ENCODE measurements around the gene PDZD7.
A peak's percentile ranks its signal among the peaks of the same experiment; 100 is the strongest.

Gene PDZD7

DNA sequence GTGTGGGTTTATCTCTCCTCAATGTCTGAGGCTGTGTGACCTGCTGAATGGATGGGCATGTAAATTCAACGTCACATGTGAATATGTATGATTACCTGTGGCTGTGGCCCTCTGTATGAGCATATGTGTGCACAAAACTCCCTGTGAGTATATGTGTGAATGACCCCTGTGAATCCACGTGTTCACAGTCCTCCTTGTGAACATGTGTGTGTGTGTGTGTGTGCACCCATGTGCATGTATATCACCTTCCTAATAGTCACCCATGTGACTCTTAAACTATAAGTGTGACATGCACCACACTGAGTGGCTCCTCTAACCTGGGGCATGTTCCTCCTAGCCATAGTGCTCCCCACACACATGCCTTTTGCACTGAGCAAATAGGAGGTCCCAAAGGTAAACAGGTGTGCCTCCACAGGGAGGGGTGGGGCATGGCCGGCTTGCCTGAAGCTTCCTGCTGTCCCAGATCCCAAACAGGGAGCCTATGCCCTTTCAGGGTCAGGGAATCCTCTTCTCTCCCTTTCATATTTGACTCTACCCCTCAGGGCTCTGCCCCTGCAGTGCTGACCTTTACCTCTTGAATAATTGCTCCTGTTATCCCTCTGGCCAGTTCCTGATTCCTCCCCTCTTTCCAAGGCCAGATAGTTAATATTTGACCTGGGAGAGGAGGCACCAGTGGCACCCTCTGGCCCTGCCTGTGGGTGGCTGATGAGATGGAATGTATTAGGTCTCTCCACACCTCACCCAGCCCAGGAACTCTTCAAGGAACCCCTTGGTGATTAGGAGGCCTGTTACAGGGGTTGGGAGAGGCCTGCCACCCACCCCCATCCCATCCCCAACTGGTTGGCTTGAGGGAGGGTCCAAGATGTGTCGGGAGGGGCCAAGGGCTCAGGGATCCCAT is 59.8 kb downstream of the PDZD7 start:
- no peak overlapping the region for H3K4me3 ChIP-seq (ENCODE audit: low read length)
- DNase-seq (ENCODE audit: low read depth): no peak
- no peak for TF ChIP-seq CTCF (conservative IDR thresholded peaks at IDR 0.05; ENCODE audit: low read depth, low read length)

- no peak for TF ChIP-seq CTCF (conservative IDR thresholded peaks at IDR 0.05; ENCODE audit: low read depth, low read length)
- no peak for DNase-seq (ENCODE audit: low read depth)
Measured at GRCh38 chr10:100970076-100970913, 60.6 kb downstream of the PDZD7 start.

GRCh38 chr10:100969187-100970075 is 61.5 kb downstream of the PDZD7 start, which contains the start of gene SEMA4G:
Gene SEMA4G, plus strand, starts transcription at chr10:100969504. Its CDS starts 3,409 bp downstream, at chr10:100972913.
- TF ChIP-seq CTCF (conservative IDR thresholded peaks at IDR 0.05; ENCODE audit: low read depth, low read length): peak; percentile 79
- H3K4me3 ChIP-seq (ENCODE audit: low read length): peak within 1 kb of the TSS; percentile 59
- no peak for DNase-seq (ENCODE audit: low read depth)

More at GRCh38 chr10:100970076-100970913, 60.6 kb downstream of the PDZD7 start:
- H3K4me3 ChIP-seq (ENCODE audit: low read length): peak overlapping the region; percentile 59

DNA sequence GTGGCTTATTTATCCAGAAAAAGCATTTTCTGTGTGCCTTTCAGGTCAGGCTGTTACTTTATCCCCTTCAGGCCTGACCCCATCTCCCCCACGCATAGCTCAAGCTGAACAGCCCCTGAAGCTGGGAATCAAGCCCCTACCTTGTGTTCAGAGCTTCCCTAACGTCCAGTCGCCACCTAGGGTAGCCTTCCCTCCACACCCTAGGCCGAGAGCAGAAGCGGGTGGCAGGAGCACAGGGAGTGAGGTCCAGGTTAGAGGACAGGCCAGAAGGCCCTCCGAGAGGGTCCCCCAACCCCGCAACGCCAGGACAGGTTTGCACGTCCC is 62.1 kb downstream of the PDZD7 start:
- peak overlapping the region; percentile 59 for H3K4me3 ChIP-seq (ENCODE audit: low read length)
- DNase-seq (ENCODE audit: low read depth): no peak
- TF ChIP-seq CTCF (conservative IDR thresholded peaks at IDR 0.05; ENCODE audit: low read depth, low read length): no peak

- no peak for DNase-seq (ENCODE audit: low read depth)
- TF ChIP-seq CTCF (conservative IDR thresholded peaks at IDR 0.05; ENCODE audit: low read depth, low read length): no peak
- no peak overlapping the region for H3K4me3 ChIP-seq (ENCODE audit: low read length)
Measured at GRCh38 chr10:100968062-100968736, 62.7 kb downstream of the PDZD7 start.

- DNase-seq (ENCODE audit: low read depth): no peak
- no peak overlapping the region for H3K4me3 ChIP-seq (ENCODE audit: low read length)
- no peak for TF ChIP-seq CTCF (conservative IDR thresholded peaks at IDR 0.05; ENCODE audit: low read depth, low read length)
Measured at GRCh38 chr10:100967332-100967731, 63.6 kb downstream of the PDZD7 start.
